GM19238 (cell line): ENCODE data around the gene ITGA3.
A peak's percentile ranks its signal among the peaks of the same experiment; 100 is the strongest.

Source experiments
- DNase-seq: peaks from one replicate; pipeline ENCODE4 v3.0.0; 2011; ENCODE audit warnings: low spot score; ENCODE audit not compliant: insufficient read length

Gene ITGA3

GRCh38 chr17:50127697-50128361 is 71.9 kb downstream of the ITGA3 start:
- no peak for DNase-seq

GRCh38 chr17:50128441-50129352 is 72.8 kb downstream of the ITGA3 start:
- DNase-seq: no peak

GRCh38 chr17:50129353-50129727 is 73.4 kb downstream of the ITGA3 start:
- no peak for DNase-seq

- peak; percentile 65 for DNase-seq
These were observed 74.0 kb downstream of the ITGA3 start, which contains the start of gene SAMD14 for GRCh38 chr17:50129728-50130558. SAMD14 (minus strand) TSS chr17:50130160; CDS start chr17:50124959, 5,201 bp downstream.

GRCh38 chr17:50130559-50131305 is 74.8 kb downstream of the ITGA3 start:
- no peak for DNase-seq

- DNase-seq: no peak
These were observed 76.3 kb downstream of the ITGA3 start for GRCh38 chr17:50132104-50132794.

- no peak for DNase-seq
These were observed 77.3 kb downstream of the ITGA3 start for GRCh38 chr17:50133028-50133768.

GRCh38 chr17:50133769-50134099 is 77.8 kb downstream of the ITGA3 start:
- DNase-seq: no peak

GRCh38 chr17:50134206-50135110 is 78.5 kb downstream of the ITGA3 start:
- DNase-seq: no peak

- DNase-seq: no peak
These were observed 79.6 kb downstream of the ITGA3 start for GRCh38 chr17:50135316-50136095.

GRCh38 chr17:50136096-50136687 is 80.3 kb downstream of the ITGA3 start:
- no peak for DNase-seq

GRCh38 chr17:50137042-50137441 is 81.1 kb downstream of the ITGA3 start:
- DNase-seq: no peak

GRCh38 chr17:50139185-50139783 is 83.4 kb downstream of the ITGA3 start:
- DNase-seq: no peak
